ENCODE results near the gene LBX2. TPM values are rescaled to one million over a fixed set of nuclear protein-coding genes. Genes with fewer than 3 reads are reported as not detected.

Gene LBX2
- polyA plus RNA-seq, 2 donors, result 0.12 to 0.18 TPM

DNA sequence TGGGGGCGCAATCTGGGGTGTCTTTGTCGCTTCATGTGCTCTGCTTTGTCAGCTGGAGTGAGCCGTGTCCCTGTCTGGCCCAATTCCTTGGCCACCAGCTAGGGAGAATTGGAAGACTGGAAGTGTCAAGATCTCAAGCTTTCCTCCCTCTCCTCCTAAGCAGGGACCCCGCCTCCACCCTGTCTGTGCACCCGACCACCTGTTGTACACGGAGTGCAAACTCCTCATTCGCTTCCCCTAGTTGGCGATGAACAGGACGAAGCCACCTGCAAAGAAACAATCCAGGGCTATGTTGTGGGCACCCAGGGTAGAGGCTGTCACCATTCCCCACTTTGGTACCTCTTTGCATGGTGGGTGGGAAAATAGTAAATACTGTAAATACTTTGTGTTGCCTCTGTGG lies 28.3 kb upstream of the LBX2 start:
- 94% methylated on average over 9 of the region's 9 CpGs for WGBS, 2 donors
- H3K4me3 ChIP-seq (ENCODE audit: low read depth in 1 of 2, low read length in 2 of 2), result no peak overlapping the region
- no peaks in the 10 kb centered on the region for H3K27me3 ChIP-seq (ENCODE audit: control insufficient read depth in 1 of 2, insufficient read depth in 2 of 2, low read length in 2 of 2)
- H3K4me1 ChIP-seq (ENCODE audit: control insufficient read depth in 2 of 2, insufficient read depth in 2 of 2, low read length in 1 of 2), result peaks cover 4 to 12% of the 10 kb centered on the region in 2 donors
- H3K27ac ChIP-seq (ENCODE audit: low read depth in 2 of 2, low read length in 1 of 2), result no peak overlapping the region
- no peaks in the 10 kb centered on the region for H3K9me3 ChIP-seq (ENCODE audit: control insufficient read depth in 2 of 2, insufficient read depth in 1 of 2, low read depth in 1 of 2, low read length in 1 of 2)
- H3K36me3 ChIP-seq (ENCODE audit: control insufficient read depth in 2 of 2, insufficient read depth in 2 of 2, low read length in 1 of 2), result peaks cover 7 to 16% of the 10 kb centered on the region in 2 donors

DNA sequence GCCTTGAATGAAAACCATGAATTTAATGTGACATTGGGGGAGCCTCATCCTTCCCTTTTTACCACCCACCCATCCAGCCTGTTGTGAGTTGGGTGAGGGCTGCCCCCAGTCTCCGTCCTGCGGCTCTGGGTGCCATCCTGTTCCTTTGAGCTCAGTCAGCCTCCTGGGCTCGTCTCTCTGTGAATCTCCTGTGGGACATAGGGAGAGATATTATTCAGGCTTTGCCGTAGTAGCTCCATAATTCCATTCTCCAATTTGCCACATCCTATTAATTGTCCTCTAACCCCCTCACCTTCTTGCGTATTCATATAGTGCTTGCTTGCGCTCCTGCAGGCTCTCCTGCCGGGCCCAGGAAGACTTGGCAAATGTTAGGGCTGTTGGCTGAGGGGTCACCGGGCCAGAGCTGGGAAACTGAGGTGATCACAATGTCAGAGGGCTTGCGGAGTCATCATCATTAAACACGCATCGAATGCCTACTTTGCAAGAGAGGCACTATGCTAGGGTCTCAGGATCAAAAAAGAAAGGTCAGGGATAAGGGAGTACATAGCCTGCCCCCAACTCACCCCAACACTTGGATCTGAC lies 27.3 kb upstream of the LBX2 start:
- Histone ChIP-seq H3K27ac (ENCODE audit: low read depth in 2 of 2, low read length in 1 of 2) (peak overlapping the region in 1 of 2 donors; percentile 45), H3K4me1 (ENCODE audit: control insufficient read depth in 2 of 2, insufficient read depth in 2 of 2, low read length in 1 of 2) (peaks cover 4 to 12% of the 10 kb centered on the region in 2 donors), H3K36me3 (ENCODE audit: control insufficient read depth in 2 of 2, insufficient read depth in 2 of 2, low read length in 1 of 2) (peaks cover 7 to 11% of the 10 kb centered on the region in 2 donors), H3K27me3 (ENCODE audit: control insufficient read depth in 1 of 2, insufficient read depth in 2 of 2, low read length in 2 of 2) (no peaks in the 10 kb centered on the region), H3K4me3 (ENCODE audit: low read depth in 1 of 2, low read length in 2 of 2) (no peak overlapping the region), H3K9me3 (ENCODE audit: control insufficient read depth in 2 of 2, insufficient read depth in 1 of 2, low read depth in 1 of 2, low read length in 1 of 2) (no peaks in the 10 kb centered on the region)
- WGBS, 2 donors, result 95 to 98% methylated on average over 11 of the region's 11 CpGs

DNA sequence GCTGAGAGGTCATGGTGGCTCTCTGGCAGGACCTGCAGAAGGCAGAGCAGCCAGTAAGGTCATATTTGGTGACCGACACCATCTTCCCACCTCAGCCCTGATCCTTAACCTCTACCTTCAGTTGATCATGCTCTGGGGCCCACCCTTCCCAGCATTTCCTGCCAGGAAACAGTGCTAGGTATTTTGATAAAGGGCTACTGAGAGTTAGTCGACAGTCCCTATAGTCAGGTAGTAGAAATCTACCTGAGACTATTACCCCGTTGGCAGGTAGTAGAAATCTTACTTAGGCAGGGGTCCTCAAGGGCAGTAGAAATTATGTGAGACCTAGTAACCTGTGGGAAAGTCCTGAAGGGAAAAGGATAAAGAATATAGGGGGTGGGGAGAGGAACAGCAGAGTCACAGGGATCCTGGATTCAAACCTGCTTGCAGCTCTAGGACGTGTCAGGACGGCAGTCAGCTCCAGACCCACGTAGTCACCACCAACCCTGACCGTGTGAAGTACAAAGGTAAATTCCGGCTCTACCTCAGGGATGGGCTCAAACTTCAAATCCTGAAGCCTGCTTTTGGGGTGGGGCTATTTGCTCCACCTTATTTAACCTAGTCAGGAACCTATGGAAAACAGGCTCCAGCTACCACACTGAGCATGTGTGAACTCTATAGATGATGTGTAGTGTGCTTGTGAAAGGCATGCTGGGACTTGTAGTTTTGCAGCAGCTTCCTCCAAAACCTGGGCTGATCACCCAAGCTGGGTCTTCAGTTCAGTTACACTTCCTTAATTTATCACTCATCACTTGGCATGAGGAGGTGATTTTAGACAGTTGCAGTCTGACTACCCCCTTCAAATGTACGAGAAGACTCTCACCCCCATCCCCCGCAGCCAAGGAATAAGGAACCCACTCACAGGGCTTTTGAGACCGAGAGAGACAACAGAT lies 26.6 kb upstream of the LBX2 start, which contains the start of gene DQX1:
Gene DQX1 (minus strand): TSS at position 515 of the 932 bp plus-strand sequence. CDS start 502 bp downstream, at position 13.
- peak within 1 kb of the TSS; percentile 40 to 58 for H3K27ac ChIP-seq (ENCODE audit: low read depth in 2 of 2, low read length in 1 of 2)

DNA sequence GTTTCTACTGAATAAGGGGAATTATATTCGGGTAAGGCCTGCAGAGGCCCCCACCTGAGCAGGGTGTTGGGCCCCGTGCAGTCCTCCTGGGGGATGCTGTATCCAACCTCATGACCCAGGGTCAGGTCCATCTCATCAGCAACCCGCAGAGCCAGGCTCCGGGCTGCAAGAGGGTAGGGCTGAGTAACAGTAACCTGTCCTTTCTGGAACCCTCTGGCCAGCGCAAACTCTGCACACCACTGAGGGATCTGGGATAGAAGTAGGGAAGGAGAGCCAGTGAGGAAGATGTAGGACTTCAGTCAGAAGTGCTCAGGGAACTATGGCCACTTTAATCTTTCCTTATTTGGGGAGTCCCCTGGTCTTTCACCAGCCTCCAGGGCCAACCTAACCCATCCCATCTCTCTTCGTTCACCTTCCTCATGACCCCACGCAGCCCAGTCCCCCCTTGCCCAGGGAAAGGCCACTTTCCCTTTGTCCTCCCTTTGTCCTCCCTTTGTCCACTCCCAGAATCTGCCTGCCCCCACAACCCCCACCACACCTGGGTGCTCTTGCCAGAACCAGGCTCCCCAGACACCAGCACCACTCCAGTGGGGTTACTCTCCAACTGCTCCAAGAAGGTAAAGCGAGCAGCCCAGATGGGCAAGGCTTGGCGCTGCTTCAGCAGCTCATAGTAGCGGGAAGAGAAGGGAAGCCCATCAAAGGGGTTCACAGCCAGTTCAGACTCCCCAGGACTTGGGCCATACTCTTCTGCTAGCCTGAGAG lies 25.7 kb upstream of the LBX2 start:
- peaks cover 7 to 11% of the 10 kb centered on the region in 2 donors for H3K36me3 ChIP-seq (ENCODE audit: control insufficient read depth in 2 of 2, insufficient read depth in 2 of 2, low read length in 1 of 2)
- H3K27me3 ChIP-seq (ENCODE audit: control insufficient read depth in 1 of 2, insufficient read depth in 2 of 2, low read length in 2 of 2), result no peaks in the 10 kb centered on the region
- H3K27ac ChIP-seq (ENCODE audit: low read depth in 2 of 2, low read length in 1 of 2), result no peak overlapping the region
- H3K4me1 ChIP-seq (ENCODE audit: control insufficient read depth in 2 of 2, insufficient read depth in 2 of 2, low read length in 1 of 2), result peaks cover 4 to 8% of the 10 kb centered on the region in 2 donors
- WGBS, 2 donors, result 93 to 95% methylated on average over 10 of the region's 10 CpGs
- H3K4me3 ChIP-seq (ENCODE audit: low read depth in 1 of 2, low read length in 2 of 2), result no peak overlapping the region
- H3K9me3 ChIP-seq (ENCODE audit: control insufficient read depth in 2 of 2, insufficient read depth in 1 of 2, low read depth in 1 of 2, low read length in 1 of 2), result no peaks in the 10 kb centered on the region

More for the DNA sequence above, 26.6 kb upstream of the LBX2 start, which contains the start of gene DQX1:
- H3K36me3 ChIP-seq (ENCODE audit: control insufficient read depth in 2 of 2, insufficient read depth in 2 of 2, low read length in 1 of 2), result peaks cover 7 to 11% of the 10 kb centered on the region in 2 donors
- 71% methylated on average over 11 of the region's 11 CpGs for WGBS, 2 donors
- H3K4me1 ChIP-seq (ENCODE audit: control insufficient read depth in 2 of 2, insufficient read depth in 2 of 2, low read length in 1 of 2), result peaks cover 4 to 12% of the 10 kb centered on the region in 2 donors
- no peaks in the 10 kb centered on the region for H3K27me3 ChIP-seq (ENCODE audit: control insufficient read depth in 1 of 2, insufficient read depth in 2 of 2, low read length in 2 of 2)
- H3K4me3 ChIP-seq (ENCODE audit: low read depth in 1 of 2, low read length in 2 of 2), result no peak within 1 kb of the TSS
- H3K9me3 ChIP-seq (ENCODE audit: control insufficient read depth in 2 of 2, insufficient read depth in 1 of 2, low read depth in 1 of 2, low read length in 1 of 2), result no peaks in the 10 kb centered on the region

- no peak overlapping the region for H3K27ac ChIP-seq (ENCODE audit: low read depth in 2 of 2, low read length in 1 of 2)
- no peak overlapping the region for H3K4me3 ChIP-seq (ENCODE audit: low read depth in 1 of 2, low read length in 2 of 2)
- no peaks in the 10 kb centered on the region for H3K27me3 ChIP-seq (ENCODE audit: control insufficient read depth in 1 of 2, insufficient read depth in 2 of 2, low read length in 2 of 2)
- peaks cover 7 to 11% of the 10 kb centered on the region in 2 donors for H3K36me3 ChIP-seq (ENCODE audit: control insufficient read depth in 2 of 2, insufficient read depth in 2 of 2, low read length in 1 of 2)
- no peaks in the 10 kb centered on the region for H3K9me3 ChIP-seq (ENCODE audit: control insufficient read depth in 2 of 2, insufficient read depth in 1 of 2, low read depth in 1 of 2, low read length in 1 of 2)
- peaks cover 4 to 8% of the 10 kb centered on the region in 2 donors for H3K4me1 ChIP-seq (ENCODE audit: control insufficient read depth in 2 of 2, insufficient read depth in 2 of 2, low read length in 1 of 2)
- 79 to 82% methylated on average over 9 of the region's 9 CpGs for WGBS, 2 donors
Measured at GRCh38 chr2:74524005-74524404, 24.6 kb upstream of the LBX2 start.

DNA sequence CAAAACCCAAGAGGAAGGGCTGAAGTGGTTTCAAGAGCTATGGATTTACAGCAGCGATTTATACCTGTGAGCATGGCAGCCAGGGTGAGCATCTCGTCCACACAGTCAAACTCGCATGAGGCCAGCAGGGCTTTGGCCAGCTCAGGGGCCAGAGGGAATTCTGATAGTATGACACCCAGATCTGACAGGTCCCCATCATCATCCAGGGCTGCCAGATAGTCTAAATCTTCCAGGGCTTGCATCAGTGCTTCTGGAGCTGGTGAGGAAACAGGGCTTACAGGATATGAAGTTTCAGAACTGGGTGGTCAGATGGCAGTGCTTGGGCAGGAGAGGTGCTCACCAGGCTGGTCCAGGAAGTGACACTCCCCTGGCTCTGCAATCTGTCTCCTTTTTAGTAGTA lies 23.1 kb upstream of the LBX2 start:
- H3K9me3 ChIP-seq (ENCODE audit: control insufficient read depth in 2 of 2, insufficient read depth in 1 of 2, low read depth in 1 of 2, low read length in 1 of 2), result no peaks in the 10 kb centered on the region
- WGBS, 2 donors, result 74 to 83% methylated on average over 3 of the region's 3 CpGs
- no peaks in the 10 kb centered on the region for H3K27me3 ChIP-seq (ENCODE audit: control insufficient read depth in 1 of 2, insufficient read depth in 2 of 2, low read length in 2 of 2)
- H3K27ac ChIP-seq (ENCODE audit: low read depth in 2 of 2, low read length in 1 of 2), result no peak overlapping the region
- H3K4me3 ChIP-seq (ENCODE audit: low read depth in 1 of 2, low read length in 2 of 2), result no peak overlapping the region
- H3K4me1 ChIP-seq (ENCODE audit: control insufficient read depth in 2 of 2, insufficient read depth in 2 of 2, low read length in 1 of 2), result no peaks in the 10 kb centered on the region
- peaks cover 7 to 8% of the 10 kb centered on the region in 2 donors for H3K36me3 ChIP-seq (ENCODE audit: control insufficient read depth in 2 of 2, insufficient read depth in 2 of 2, low read length in 1 of 2)

DNA sequence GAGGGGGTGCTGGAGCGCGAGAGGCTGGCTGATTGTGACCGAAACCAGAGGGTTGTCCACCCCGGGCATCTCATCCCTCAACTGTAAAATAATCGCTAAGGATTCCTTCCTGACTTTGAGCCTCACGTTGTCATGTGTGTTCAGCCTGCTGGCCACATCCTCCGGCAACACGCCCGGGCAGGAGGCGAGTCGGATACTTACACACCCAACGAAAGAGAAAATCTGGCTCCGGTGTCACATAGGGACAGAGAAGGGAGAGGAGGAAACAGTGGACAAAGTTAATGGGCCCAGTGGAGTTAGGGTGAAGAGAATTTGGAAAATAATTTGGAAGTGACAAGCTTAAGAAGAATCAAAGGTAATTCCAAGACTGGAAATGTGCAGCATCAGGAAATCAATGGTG lies 17.2 kb upstream of the LBX2 start:
- peak overlapping the region in 1 of 2 donors; percentile 20 for H3K4me3 ChIP-seq (ENCODE audit: low read depth in 1 of 2, low read length in 2 of 2)
- H3K4me1 ChIP-seq (ENCODE audit: control insufficient read depth in 2 of 2, insufficient read depth in 2 of 2, low read length in 1 of 2), result peaks cover 18 to 20% of the 10 kb centered on the region in 2 donors
- WGBS, 2 donors, result 62 to 67% methylated on average over 13 of the region's 13 CpGs
- H3K9me3 ChIP-seq (ENCODE audit: control insufficient read depth in 2 of 2, insufficient read depth in 1 of 2, low read depth in 1 of 2, low read length in 1 of 2), result peaks cover 0 to 8% of the 10 kb centered on the region in 2 donors
- no peak overlapping the region for H3K27ac ChIP-seq (ENCODE audit: low read depth in 2 of 2, low read length in 1 of 2)
- peaks cover 4 to 34% of the 10 kb centered on the region in 2 donors for H3K27me3 ChIP-seq (ENCODE audit: control insufficient read depth in 1 of 2, insufficient read depth in 2 of 2, low read length in 2 of 2)
- no peaks in the 10 kb centered on the region for H3K36me3 ChIP-seq (ENCODE audit: control insufficient read depth in 2 of 2, insufficient read depth in 2 of 2, low read length in 1 of 2)

DNA sequence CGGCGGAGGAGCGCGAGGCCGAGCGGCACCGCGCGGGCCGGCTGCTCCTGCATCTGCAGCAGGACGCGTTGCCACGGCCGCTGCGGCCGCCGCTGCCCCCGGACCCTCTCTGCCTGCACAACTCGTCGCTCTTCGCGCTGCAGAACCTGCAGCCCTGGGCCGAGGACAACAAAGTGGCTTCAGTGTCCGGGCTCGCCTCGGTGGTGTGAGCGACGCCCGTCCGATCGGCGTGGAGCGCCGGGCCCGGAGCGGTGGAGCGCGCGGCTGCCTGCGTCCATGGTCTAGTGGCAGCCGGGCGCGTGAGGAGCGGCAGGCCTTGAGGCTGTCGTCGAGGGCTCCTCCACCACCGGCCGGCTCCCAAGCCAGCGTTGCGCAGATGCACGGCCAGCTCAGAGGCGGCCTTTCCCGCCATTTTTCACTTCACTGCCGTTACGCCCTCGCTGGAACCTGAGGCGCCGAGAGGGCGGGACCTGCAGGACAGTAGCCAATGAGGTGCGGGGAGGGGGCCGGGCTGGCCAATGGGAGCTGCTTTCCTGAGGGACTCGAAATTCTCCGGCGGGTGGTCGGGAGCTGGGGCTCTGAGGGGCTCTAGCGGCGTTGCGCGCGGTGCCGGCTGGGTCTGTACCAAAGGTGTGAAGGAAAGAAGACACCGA lies 16.7 kb upstream of the LBX2 start:
- peak overlapping the region; percentile 20 to 24 for H3K4me3 ChIP-seq (ENCODE audit: low read depth in 1 of 2, low read length in 2 of 2)
- 7 to 11% methylated on average over 70 to 72 of the region's 72 CpGs for WGBS, 2 donors
- H3K9me3 ChIP-seq (ENCODE audit: control insufficient read depth in 2 of 2, insufficient read depth in 1 of 2, low read depth in 1 of 2, low read length in 1 of 2), result peaks cover 0 to 8% of the 10 kb centered on the region in 2 donors
- no peaks in the 10 kb centered on the region for H3K36me3 ChIP-seq (ENCODE audit: control insufficient read depth in 2 of 2, insufficient read depth in 2 of 2, low read length in 1 of 2)
- H3K4me1 ChIP-seq (ENCODE audit: control insufficient read depth in 2 of 2, insufficient read depth in 2 of 2, low read length in 1 of 2), result peaks cover 18 to 20% of the 10 kb centered on the region in 2 donors
- peaks cover 4 to 34% of the 10 kb centered on the region in 2 donors for H3K27me3 ChIP-seq (ENCODE audit: control insufficient read depth in 1 of 2, insufficient read depth in 2 of 2, low read length in 2 of 2)
- no peak overlapping the region for H3K27ac ChIP-seq (ENCODE audit: low read depth in 2 of 2, low read length in 1 of 2)
